Measurements from ENCODE around the gene STK11.

GRCh38 chr19:1252821-1253513 lies 47.4 kb downstream of the STK11 start:
- TF ChIP-seq BHLHE40 (IDR thresholded peaks at IDR 0.05; ENCODE audit: borderline replicate concordance) (no peak), ELF4 (IDR thresholded peaks at IDR 0.05) (no peak), PKNOX1 (IDR thresholded peaks at IDR 0.05) (no peak), NFRKB (IDR thresholded peaks at IDR 0.05) (no peak), HDGF (IDR thresholded peaks at IDR 0.05; ENCODE audit: borderline replicate concordance) (no peak), ARNT (IDR thresholded peaks at IDR 0.05) (no peak), ZNF384 (IDR thresholded peaks at IDR 0.05) (no peak), TARDBP (IDR thresholded peaks at IDR 0.05) (no peak), CTBP1 (IDR thresholded peaks at IDR 0.05; ENCODE audit: borderline replicate concordance) (no peak), L3MBTL2 (conservative IDR thresholded peaks at IDR 0.05) (no peak)

Measured in HEK293T (cell line).